WTC11 (cell line): ENCODE measurements around the gene INPP4B.

Source experiments
- ATF6 ChIP-seq: sonication (generic); formaldehyde crosslinking; IDR thresholded peaks from 2 replicates; pipeline ENCODE4 v1.8.1; 2023; ENCODE audit warnings: mild to moderate bottlenecking, missing genetic modification reagents
- CTCF ChIP-seq: fragments of 200-600 bp; IDR thresholded peaks from 2 replicates; pipeline ENCODE4 v1.8.0; 2022; ENCODE audit warnings: antibody characterized with exemption
- FOXJ3 ChIP-seq: sonication (generic); formaldehyde crosslinking; IDR thresholded peaks from 2 replicates; pipeline ENCODE4 v1.9.0; 2021; ENCODE audit warnings: missing genetic modification reagents, mild to moderate bottlenecking, borderline replicate concordance
- NR3C1 ChIP-seq: sonication (generic); formaldehyde crosslinking; conservative IDR thresholded peaks from 2 replicates; pipeline ENCODE4 v1.8.1; 2023; ENCODE audit warnings: low read depth, mild to moderate bottlenecking, missing genetic modification reagents
- ZNF263 ChIP-seq: sonication (generic); formaldehyde crosslinking; IDR thresholded peaks from 2 replicates; pipeline ENCODE4 v1.8.1; 2022; ENCODE audit warnings: low read depth, mild to moderate bottlenecking, moderate library complexity, missing genetic modification reagents

- TF ChIP-seq ATF6 (CRISPR knock-in tag) (no peak), CTCF (no peak), ZNF263 (no peak), NR3C1 (CRISPR knock-in tag) (no peak), FOXJ3 (CRISPR knock-in tag) (no peak)
Measured at GRCh38 chr4:142326181-142326580, 519.9 kb downstream of the INPP4B start.
